ENCODE results near the gene DHCR7. TPM values are rescaled to one million over a fixed set of nuclear protein-coding genes. Genes with fewer than 3 reads are reported as not detected.

DHCR7 gene
- total and polyA plus RNA-seq, 2 donors from 2014 or later, result 17.8 to 35.2 TPM

GRCh38 chr11:71477641-71478527, 29.7 kb upstream of the DHCR7 start:
- intact Hi-C loops (cut with DNase I), result no loop called here
- Histone ChIP-seq H3K27me3 (ENCODE audit: control insufficient read depth, insufficient read depth, low read length) (no peaks in the 10 kb centered on the region), H3K4me3 (ENCODE audit: low read length in 3 of 3) (no peak overlapping the region), H3K9me3 (ENCODE audit: control insufficient read depth in 2 of 3, insufficient read depth in 1 of 3, low read length in 3 of 3) (no peaks in the 10 kb centered on the region), H3K9ac (ENCODE audit: low read length in 3 of 3) (no peak overlapping the region), H3K4me1 (ENCODE audit: control insufficient read depth in 2 of 3, insufficient read depth in 2 of 3, low read depth in 1 of 3, low read length in 3 of 3) (no peaks in the 10 kb centered on the region), H3K36me3 (ENCODE audit: control insufficient read depth in 2 of 3, insufficient read depth in 3 of 3, low read length in 3 of 3) (peaks cover 2 to 48% (median 32%) of the 10 kb centered on the region in 3 donors), H3K27ac (ENCODE audit: low read depth in 2 of 2, low read length in 2 of 2) (no peak overlapping the region)
- TF ChIP-seq, protein P1, sequence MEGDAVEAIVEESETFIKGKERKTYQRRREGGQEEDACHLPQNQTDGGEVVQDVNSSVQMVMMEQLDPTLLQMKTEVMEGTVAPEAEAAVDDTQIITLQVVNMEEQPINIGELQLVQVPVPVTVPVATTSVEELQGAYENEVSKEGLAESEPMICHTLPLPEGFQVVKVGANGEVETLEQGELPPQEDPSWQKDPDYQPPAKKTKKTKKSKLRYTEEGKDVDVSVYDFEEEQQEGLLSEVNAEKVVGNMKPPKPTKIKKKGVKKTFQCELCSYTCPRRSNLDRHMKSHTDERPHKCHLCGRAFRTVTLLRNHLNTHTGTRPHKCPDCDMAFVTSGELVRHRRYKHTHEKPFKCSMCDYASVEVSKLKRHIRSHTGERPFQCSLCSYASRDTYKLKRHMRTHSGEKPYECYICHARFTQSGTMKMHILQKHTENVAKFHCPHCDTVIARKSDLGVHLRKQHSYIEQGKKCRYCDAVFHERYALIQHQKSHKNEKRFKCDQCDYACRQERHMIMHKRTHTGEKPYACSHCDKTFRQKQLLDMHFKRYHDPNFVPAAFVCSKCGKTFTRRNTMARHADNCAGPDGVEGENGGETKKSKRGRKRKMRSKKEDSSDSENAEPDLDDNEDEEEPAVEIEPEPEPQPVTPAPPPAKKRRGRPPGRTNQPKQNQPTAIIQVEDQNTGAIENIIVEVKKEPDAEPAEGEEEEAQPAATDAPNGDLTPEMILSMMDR (IDR thresholded peaks at IDR 0.05; ENCODE audit: borderline replicate concordance, extremely low read depth, insufficient read depth), result no peak
- no peak for FAIRE-seq
- DNase-seq, result peak in 4 of 5 donors; percentile 20 to 39 (median 38)

GRCh38 chr11:71476926-71477640, 28.9 kb upstream of the DHCR7 start:
- DNase-seq, result peak in 1 of 5 donors; percentile 55
- Histone ChIP-seq H3K9ac (ENCODE audit: low read length in 3 of 3) (no peak overlapping the region), H3K4me1 (ENCODE audit: control insufficient read depth in 2 of 3, insufficient read depth in 2 of 3, low read depth in 1 of 3, low read length in 3 of 3) (no peaks in the 10 kb centered on the region), H3K4me3 (ENCODE audit: low read length in 3 of 3) (no peak overlapping the region), H3K9me3 (ENCODE audit: control insufficient read depth in 2 of 3, insufficient read depth in 1 of 3, low read length in 3 of 3) (no peaks in the 10 kb centered on the region), H3K27me3 (ENCODE audit: control insufficient read depth, insufficient read depth, low read length) (no peaks in the 10 kb centered on the region), H3K27ac (ENCODE audit: low read depth in 2 of 2, low read length in 2 of 2) (no peak overlapping the region), H3K36me3 (ENCODE audit: control insufficient read depth in 2 of 3, insufficient read depth in 3 of 3, low read length in 3 of 3) (peaks cover 2 to 49% (median 36%) of the 10 kb centered on the region in 3 donors)
- TF ChIP-seq, protein P1 (IDR thresholded peaks at IDR 0.05; ENCODE audit: borderline replicate concordance, extremely low read depth, insufficient read depth), result no peak
- intact Hi-C loops (cut with DNase I), result no loop called here
- no peak for FAIRE-seq

DNA sequence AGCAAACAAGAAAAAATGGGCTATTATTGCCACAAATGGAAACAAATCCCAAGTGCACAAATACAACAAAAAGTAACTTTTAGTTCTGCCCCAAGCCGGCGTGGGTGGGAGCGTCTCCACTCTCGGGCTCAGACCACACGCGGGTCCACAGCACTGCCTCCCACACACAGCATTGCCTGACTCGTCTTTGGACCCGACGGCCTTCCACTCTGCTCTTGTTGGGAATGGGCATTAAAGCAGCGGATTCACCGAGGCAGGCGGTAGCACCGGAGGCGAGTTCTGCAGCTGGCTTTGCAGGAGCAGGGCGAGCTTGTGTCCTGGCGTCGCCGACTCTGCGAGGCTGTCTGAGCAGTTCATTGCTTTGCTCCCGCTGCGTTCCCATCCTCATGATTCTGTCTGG, 27.8 kb upstream of the DHCR7 start:
- H3K4me3 ChIP-seq (ENCODE audit: low read length in 3 of 3), result no peak overlapping the region
- intact Hi-C loops (cut with DNase I), result no loop called here
- H3K4me1 ChIP-seq (ENCODE audit: control insufficient read depth in 2 of 3, insufficient read depth in 2 of 3, low read depth in 1 of 3, low read length in 3 of 3), result no peaks in the 10 kb centered on the region
- TF ChIP-seq, protein P1 (IDR thresholded peaks at IDR 0.05; ENCODE audit: borderline replicate concordance, extremely low read depth, insufficient read depth), result no peak
- H3K36me3 ChIP-seq (ENCODE audit: control insufficient read depth in 2 of 3, insufficient read depth in 3 of 3, low read length in 3 of 3), result peaks cover 2 to 46% (median 34%) of the 10 kb centered on the region in 3 donors
- no peaks in the 10 kb centered on the region for H3K27me3 ChIP-seq (ENCODE audit: control insufficient read depth, insufficient read depth, low read length)
- H3K27ac ChIP-seq (ENCODE audit: low read depth in 2 of 2, low read length in 2 of 2), result no peak overlapping the region
- H3K9ac ChIP-seq (ENCODE audit: low read length in 3 of 3), result no peak overlapping the region
- DNase-seq, result peak in 1 of 5 donors; percentile 55
- no peak for FAIRE-seq
- H3K9me3 ChIP-seq (ENCODE audit: control insufficient read depth in 2 of 3, insufficient read depth in 1 of 3, low read length in 3 of 3), result no peaks in the 10 kb centered on the region
